ENCODE measurements around the gene OR4K13. TPM values are rescaled to one million over a fixed set of nuclear protein-coding genes. Genes with fewer than 3 reads are reported as not detected.

OR4K13 gene
- total RNA-seq, 6 experiments from 2014 or later, result not detected

- DNase-seq (no peak), ATAC-seq (no peak)
- TF ChIP-seq POLR2A (IDR thresholded peaks at IDR 0.05), result no peak
- H3K9me3 ChIP-seq, result no peaks in the 10 kb centered on the region
- intact Hi-C loops (cut with DNase I), result no loop called here
- H3K27ac ChIP-seq, result no peak within 1 kb of the TSS
- no peaks in the 10 kb centered on the region for H3K27me3 ChIP-seq
- H3K4me3 ChIP-seq, result no peak within 1 kb of the TSS
- no peaks in the 10 kb centered on the region for H3K36me3 ChIP-seq
- H3K4me1 ChIP-seq, result no peaks in the 10 kb centered on the region
Observed at GRCh38 chr14:20001863-20002262, 34.0 kb downstream of the OR4K13 start, which contains the start of gene OR4Q2. Gene OR4Q2 (plus strand): TSS chr14:20002163.

DNA sequence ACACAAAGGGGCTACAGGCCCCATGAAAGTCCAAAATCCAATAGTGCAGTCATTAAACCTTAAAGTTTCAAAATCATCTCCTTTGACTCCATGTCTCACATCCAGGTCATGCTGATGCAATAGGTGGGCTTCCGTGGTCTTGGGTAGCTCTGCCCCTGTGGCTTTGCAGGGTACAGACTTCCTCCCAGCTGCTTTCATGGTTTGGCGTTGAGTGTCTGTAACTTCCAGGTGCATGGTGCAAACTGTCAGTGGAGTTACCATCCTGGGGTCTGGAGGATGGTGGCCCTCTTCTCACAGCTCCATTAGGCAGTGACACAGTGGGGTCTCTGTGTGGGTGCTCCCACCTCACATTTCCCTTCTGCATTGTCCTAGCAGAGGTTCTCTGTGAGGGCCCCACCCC is 42.4 kb downstream of the OR4K13 start:
- 0% methylated on average over 1 of the region's 2 CpGs for WGBS (ENCODE audit: insufficient coverage, low coverage, low lambda C conversion rate, missing lambda C conversion rate)
- Histone ChIP-seq H3K4me1 (no peaks in the 10 kb centered on the region), H3K9me3 (no peaks in the 10 kb centered on the region), H3K36me3 (no peaks in the 10 kb centered on the region), H3K27me3 (no peaks in the 10 kb centered on the region), H3K27ac (no peak overlapping the region), H3K4me3 (no peak overlapping the region)
- ATAC-seq (no peak), DNase-seq (no peak)
- intact Hi-C loops (cut with DNase I), result no loop called here
- no peak for TF ChIP-seq POLR2A (IDR thresholded peaks at IDR 0.05)

Other genes starting within 250 kb of the OR4K13 start
- gene OR4N2, start 232.3 kb downstream of the OR4K13 start, total RNA-seq, result not detected
- gene OR4K2, start 160.9 kb downstream of the OR4K13 start, total RNA-seq, result not detected
- gene OR4K5, start 115.4 kb downstream of the OR4K13 start, total RNA-seq, result not detected
- not detected for gene OR4K1, start 105.1 kb downstream of the OR4K13 start, total RNA-seq
- gene OR4K15, start 60.4 kb downstream of the OR4K13 start, total RNA-seq, result not detected
- gene OR4Q2, start 33.9 kb downstream of the OR4K13 start, total RNA-seq, result not detected
- gene OR4K14, start 16.7 kb downstream of the OR4K13 start, total RNA-seq, result not detected
- not detected for gene OR4L1, start 24.0 kb upstream of the OR4K13 start, total RNA-seq
- gene OR4K17, start 74.7 kb upstream of the OR4K13 start, total RNA-seq, result not detected
- not detected for gene OR4N5, start 102.8 kb upstream of the OR4K13 start, total RNA-seq
- gene OR11G2, start 154.9 kb upstream of the OR4K13 start, total RNA-seq, result not detected
- not detected for gene OR11H6, start 187.7 kb upstream of the OR4K13 start, total RNA-seq
- not detected for gene OR11H7, start 192.9 kb upstream of the OR4K13 start, total RNA-seq
- gene OR11H4, start 203.2 kb upstream of the OR4K13 start, total RNA-seq, result not detected

Data from right lobe of liver (tissue), 6 donors.